CD4-positive, alpha-beta T cell treated with Interleukin-15 for 1 hour (primary cell): Measurements from ENCODE around the gene KRTAP4-7.
"Not testable (repeated sequence)": the region's sequence is repeated elsewhere in the genome, so short reads cannot be mapped to it uniquely, and the experiment has no call there.

Source experiments
- DNase-seq: peaks from one replicate; pipeline ENCODE4 v3.0.0-alpha.2; 2020

The KRTAP4-7 gene

DNA sequence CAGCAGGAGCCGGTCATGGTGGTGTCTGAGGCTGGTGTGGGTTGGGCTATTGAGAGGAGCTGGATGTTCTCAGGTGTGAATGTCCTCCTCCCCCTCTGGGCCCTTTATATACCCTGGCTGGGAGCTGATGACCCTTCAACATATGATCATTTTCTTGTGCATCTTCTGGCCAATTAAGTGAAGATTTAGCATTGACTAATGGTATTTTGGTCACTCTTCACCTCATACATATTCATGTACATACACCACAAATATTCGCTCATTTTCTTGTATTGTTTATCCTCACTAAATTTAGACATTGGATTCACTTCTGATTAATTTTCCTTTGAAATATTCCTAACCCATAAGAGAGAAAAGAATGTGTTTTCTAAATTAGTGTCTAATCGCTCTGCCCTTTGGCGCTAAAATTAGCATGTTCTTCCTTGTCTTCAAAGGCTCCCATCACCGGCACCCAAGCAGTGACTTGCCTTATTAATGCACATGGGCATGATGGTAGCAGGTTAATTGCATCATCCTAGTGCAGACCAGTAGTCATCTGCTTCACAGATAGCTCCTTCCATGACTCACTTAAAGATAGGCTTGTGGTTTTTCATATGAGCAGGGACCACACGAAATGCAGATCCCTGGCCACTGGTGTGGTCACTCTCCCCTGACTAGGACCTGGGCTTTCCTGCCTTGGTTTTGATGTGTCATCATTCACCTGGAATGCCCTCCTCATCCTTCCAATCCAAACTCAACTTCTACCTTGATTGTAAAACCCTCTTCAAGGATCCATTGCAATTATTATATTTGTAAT lies 17.9 kb upstream of the KRTAP4-7 start, which contains the start of gene KRTAP2-4:
Gene KRTAP2-4 (minus strand): TSS at position 51 of the 796 bp plus-strand sequence. CDS start 34 bp downstream, at position 17.
- DNase-seq = no peak

DNA sequence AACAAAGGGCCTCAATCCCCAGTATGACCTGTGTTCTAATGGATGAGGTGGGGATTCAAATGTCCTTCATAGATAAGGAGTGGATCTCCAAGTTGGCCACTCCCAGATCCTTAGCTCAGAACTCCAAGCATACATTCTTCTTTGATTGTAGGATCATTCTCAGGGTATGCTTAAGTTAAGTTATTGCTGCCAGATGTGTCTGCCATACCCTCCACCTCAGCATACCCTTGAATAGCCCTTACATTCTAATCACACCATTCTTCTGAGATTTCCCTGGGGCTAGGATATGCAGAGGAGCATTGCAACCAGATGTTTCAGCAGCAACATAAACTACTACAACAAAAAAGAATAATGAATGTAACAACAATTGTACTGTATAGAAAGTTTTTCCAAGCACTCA lies 16.7 kb upstream of the KRTAP4-7 start:
- DNase-seq = no peak

DNA sequence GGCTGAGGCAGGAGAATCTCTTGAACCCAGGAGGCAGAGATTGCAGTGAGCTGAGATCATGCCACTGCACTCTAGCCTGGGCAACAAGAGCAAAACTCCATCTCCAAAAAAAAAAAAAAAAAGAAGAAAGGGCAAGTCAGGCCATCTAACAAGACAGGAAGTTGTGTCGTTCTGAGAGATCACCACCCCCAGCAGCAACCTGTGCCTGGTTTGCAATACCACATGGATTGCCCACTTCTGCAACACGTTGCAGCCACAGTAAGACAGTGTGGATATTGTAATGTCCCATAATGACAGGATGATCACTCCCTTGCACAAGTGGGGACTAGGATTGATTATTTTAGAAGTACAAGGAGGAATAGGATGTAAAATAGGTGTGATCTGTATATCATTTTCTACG lies 14.9 kb upstream of the KRTAP4-7 start:
- DNase-seq = no peak

DNA sequence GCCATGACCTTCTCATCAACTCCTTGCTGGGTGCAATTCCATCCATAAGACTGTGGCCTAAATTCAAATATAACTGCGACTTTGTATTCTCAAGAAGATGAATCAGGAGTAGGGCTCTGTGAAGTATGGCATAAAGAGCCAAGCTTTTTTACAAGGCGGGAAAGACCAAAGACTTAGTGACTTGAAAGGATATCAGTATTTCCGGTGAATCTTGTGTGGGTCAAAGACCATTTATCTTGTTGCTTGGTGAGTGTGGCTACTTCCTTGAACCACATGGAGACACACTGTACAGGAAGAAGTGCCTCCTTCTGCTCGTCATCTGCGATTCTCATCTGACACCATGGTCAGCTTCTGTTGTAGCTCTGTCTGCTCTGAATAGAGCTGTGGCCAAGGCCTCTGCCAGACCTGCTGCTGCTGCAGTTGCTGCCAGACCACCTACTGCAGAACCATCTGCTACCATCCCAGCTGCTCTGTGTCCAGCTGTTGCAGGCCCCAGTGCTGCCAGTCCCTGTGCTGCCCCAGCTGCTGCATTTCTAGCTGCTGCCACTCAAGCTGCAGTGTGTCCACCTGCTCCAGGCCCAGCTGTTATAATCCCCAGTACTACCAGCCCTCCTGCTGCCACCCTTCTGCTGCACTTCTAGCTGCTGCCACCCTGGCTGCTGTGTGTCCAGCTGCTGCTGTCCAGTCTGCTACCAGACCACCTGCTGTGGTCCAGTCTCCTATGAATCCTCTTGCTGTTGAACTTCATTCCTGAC lies 12.2 kb upstream of the KRTAP4-7 start:
- DNase-seq = no peak

DNA sequence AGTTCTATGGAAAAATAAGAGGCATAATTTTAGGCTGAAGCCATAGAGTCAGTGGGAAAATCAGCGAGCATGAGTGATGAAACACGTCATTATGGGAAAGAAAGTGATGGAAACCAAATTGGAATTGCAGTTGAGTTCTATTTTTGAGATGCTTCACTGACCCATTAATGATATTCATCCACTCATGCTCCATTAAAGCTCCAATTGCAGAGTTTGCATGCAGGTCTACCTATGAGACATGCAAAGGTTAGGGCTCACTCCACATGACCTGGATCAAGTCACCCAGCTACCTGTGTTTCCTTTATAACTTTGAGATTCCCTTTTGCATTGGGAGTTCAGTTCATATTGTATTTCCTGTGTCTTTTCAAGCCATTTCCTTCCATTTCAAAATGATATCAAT lies 10.3 kb upstream of the KRTAP4-7 start:
- no peak for DNase-seq

DNA sequence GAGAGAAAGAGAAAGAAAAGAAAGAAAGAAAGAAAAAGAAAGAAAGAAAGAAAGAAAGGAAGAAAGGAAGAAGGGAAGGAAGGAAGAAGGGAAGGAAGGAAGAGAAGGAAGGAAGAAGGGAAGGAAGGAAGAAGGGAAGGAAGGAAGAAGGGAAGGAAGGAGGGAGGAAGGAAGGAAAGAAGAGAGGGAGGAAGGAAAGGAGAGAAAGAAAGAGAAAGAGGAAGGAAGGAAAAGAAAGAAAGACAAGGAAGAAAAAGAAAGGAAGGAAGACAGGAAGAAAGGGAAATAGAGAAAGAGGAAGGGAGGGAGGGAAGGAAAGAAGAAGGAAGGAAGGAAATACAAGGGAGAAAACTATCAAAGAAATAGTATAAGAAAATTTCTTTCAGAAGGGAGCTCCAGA lies 7.2 kb upstream of the KRTAP4-7 start:
- no peak for DNase-seq

DNA sequence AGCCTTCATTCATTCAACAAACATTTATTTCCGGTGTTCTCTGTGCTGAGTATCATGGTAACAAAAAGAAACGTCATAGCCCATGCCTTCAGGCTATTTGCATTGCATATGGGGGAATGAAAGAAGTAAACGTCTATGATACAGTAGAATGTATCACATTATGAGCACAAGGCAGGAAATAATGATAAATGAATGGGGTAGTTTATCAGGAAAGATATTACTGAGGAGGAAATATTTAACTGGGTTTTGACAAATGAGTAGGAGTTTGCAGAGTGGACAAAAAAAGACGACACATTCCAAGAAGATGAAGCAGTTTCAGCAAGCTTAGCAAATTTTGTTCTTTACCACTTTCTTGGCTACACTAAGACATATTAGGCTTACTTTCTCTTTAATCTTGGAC lies 1.3 kb upstream of the KRTAP4-7 start:
- DNase-seq = no peak

DNA sequence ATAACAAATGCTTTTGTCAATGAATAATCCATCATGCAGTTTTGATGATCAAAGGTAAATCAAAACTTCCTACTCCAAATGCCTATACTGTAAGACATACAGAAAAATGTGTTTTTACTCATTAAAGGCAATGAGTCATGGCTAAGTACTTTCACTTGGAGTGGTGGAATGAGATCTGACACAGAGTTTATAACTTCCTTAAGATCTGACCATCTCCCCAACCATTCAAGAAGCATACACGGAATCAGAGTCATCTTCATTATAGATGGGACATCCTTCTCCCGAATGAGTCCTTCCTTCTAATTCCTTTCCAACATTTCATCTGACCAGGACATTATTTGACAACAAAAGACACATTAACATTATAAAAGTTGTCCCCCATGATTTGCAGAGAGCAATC lies 523 bp upstream of the KRTAP4-7 start:
- not testable (repeated sequence) for DNase-seq

DNA sequence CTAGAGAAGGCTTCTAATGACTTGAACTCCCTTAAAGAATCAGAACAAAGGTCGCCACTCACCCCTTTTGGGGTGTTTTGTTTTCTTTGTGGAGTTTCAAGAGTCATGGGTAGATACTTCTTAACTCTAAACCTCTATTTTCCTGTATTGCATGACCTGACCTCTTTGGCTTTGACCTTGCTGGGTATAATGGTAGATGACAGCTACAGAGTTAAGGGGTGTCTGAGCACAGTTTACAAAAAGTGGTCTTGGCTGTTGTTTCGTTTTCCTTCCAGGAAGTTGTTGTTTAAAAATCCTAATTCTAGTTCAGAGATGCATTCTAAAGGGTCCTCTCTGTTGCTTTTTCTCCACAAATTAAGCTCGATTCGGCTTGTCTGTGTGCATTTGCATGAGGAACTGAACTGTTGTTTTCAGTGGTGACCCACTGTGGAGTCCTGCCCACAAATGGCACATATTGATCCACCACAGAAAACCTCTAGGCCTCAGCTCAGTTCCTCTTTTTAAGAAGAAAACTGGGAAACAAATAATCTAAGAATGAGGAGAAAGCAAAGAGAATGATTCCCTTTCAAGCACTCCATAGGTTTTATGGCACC lies 4.9 kb downstream of the KRTAP4-7 start:
- DNase-seq = not testable (repeated sequence)

DNA sequence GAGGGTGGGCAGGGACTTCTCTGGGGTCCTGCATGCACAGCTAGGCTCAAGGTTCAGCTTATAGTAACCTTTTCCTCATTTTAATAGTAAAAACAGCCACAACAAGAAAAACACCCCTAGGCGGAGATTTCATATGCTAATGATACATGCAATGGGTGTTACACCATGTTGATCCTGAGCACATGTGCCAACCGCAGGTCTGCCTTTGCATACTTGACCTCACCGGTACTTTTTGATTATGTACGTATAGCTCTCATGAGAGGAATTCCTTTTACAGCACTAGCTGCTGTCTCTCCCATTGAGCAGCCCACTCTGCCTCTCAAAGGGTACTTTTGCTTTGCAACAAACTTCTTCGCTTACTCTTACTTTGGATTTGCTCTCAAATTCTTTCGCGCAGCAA lies 12.1 kb downstream of the KRTAP4-7 start:
- DNase-seq = no peak

DNA sequence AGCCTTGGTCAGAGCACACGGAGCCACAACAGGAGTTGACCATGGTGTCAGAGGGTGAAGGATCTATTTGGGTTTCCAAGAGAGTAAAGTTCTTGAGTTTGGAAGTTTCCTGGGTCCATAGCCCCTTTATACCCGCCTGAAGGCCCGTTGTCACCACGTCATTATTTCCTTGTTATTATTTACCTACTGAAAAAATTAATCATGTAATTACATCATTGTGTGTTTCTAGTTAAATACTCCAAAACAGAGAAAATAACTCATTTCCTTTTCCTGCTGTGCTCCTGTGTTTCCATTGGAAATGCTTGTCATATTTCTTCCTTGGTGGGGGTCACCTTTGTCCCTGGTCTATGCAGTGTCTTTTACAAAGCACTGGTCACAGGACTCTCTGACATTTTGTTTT lies 14.1 kb downstream of the KRTAP4-7 start, which contains the start of gene KRTAP4-8:
Gene KRTAP4-8 (minus strand): TSS at position 101 of the 400 bp plus-strand sequence. CDS start 58 bp downstream, at position 43.
- DNase-seq = no peak

DNA sequence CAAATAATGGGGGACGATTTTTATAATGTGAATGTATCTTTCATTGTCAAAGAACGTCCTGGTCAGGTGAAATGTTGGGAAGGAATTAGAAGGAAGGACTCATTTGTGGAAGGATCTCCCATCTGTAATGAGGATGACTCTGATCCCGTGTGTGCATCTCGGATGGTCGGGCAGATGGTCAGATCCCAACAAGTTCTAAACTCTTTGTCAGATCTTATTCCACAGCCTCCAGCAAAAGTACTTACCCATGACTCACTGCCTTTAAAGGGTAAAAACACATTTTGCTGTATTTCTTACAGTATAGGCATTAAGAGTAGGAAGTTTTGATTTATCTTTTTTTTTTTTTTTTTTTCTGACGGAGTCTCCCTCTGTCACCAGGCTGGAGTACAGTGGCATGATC lies 14.5 kb downstream of the KRTAP4-7 start:
- no peak for DNase-seq

DNA sequence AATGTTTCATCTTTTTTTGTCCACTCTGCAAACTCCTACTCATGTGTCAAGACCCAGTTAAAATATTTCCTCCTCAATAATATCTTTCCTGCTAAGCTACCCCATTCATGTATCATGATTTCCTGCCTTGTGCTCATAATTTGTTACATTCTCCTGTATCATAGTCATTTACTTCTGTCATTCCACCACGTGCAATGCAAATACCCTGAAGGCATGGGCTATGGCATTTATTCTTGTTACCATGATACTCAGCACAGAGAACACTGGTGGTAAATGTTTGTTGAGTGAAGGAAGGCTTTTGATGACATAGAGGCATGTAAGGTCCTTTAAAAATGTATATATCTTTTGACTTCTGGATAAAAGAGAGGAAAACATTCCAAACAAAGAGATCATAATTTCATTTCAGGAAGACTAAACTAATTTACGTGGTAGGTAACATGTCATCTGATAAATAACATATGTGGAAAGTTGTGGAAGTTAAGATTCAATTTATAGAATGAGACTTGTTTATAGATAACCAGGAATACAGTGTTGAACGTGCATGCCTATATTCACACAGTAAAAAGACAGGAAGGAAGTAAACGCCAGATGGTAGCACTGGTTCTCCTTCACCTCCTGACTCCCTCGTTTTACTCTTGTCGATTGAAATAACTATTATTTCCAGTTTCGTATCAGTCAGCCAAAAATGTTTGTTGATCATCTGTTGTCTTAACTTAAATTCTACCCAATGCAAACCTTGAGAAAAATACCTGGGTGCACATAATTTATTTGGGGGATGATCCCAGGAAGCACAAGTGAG lies 15.9 kb downstream of the KRTAP4-7 start:
- not testable (repeated sequence) for DNase-seq

DNA sequence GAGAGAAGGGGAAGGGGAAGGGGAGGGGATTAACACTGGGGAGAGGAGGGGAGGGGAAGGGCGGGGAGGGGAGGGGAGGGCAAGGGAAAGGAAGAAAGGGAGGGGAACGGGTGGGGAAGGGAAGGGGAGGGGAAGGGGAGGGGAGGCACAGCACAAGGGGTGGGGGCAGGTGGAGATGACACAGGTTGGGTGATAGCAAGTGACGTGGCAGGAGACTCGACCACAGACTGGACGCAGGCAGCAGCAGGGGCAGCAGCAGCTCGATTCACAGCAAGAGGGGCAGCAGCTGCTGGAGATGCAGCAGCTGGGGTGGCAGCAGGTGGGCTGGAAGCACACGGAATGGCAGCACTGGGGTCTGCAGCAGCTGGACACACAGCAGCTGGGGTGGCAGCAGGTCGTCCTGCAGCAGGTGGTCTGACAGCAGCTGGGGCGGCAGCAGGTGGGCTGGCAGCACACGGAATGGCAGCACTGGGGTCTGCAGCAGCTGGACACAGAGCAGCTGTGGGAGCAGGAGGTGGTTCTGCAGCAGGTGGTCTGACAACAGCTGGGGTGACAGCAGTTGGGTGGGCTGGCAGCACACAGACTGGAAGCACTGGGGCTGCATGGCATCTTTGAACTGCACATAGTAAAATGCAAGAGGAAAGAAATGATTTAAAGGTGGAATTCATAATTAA lies 17.8 kb downstream of the KRTAP4-7 start, which contains the start of gene KRTAP4-16:
Gene KRTAP4-16 (minus strand): TSS at position 624 of the 674 bp plus-strand sequence. CDS start 0 bp downstream, at position 624.
- no peak for DNase-seq

DNA sequence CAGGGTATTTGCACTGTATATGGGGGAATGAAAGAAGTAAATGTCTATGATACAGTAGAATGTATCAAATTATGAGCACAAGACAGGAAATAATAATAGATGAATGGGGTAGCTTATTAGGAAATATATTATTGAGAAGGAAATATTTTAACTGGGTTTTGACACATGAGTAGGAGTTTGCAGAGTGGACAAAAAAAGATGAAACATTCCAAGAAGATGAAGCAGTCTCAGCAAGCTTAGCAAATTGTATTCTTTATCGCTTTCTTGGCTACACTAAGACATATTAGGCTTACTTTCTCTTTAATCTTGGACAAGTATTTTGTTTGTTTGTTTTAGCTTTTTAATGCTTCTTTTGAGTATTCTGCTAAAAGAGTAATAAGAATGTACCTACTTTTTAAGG lies 19.9 kb downstream of the KRTAP4-7 start:
- no peak for DNase-seq

DNA sequence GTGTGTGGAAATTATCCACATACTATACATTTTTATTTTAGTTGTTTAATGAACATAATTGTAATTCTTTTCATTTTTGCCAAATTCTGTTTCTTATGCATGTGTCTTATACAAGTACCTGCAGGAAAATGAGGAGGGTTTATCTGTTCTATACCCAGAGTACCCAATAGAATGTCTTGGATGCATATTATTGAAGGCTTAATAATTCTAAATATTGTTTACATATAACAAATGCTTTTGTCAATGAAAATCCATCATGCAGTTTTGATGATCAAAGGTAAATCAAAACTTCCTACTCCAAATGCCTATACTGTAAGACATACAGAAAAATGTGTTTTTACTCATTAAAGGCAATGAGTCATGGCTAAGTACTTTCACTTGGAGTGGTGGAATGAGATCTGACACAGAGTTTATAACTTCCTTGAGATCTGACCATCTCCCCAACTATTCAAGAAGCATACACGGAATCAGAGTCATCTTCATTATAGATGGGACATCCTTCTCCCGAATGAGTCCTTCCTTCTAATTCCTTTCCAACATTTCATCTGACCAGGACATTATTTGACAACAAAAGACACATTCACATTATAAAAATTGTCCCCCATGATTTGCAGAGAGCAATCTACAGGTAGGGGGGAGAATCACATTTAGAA lies 20.6 kb downstream of the KRTAP4-7 start:
- DNase-seq = not testable (repeated sequence)

DNA sequence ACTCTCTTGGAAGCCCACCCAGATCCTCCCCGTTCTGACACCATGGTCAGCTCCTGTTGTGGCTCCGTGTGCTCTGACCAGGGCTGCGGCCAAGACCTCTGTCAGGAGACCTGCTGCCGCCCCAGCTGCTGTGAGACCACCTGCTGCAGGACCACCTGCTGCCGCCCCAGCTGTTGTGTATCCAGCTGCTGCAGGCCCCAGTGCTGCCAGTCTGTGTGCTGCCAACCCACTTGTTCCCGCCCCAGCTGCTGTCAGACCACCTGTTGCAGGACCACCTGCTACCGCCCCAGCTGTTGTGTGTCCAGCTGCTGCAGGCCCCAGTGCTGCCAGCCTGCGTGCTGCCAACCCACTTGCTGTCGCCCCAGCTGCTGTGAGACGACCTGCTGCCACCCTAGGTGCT lies 21.4 kb downstream of the KRTAP4-7 start, which contains the start of gene KRTAP4-9:
Gene KRTAP4-9 (plus strand): TSS at position 43 of the 400 bp plus-strand sequence. CDS start 0 bp downstream, at position 43.
- DNase-seq = not testable (repeated sequence)

DNA sequence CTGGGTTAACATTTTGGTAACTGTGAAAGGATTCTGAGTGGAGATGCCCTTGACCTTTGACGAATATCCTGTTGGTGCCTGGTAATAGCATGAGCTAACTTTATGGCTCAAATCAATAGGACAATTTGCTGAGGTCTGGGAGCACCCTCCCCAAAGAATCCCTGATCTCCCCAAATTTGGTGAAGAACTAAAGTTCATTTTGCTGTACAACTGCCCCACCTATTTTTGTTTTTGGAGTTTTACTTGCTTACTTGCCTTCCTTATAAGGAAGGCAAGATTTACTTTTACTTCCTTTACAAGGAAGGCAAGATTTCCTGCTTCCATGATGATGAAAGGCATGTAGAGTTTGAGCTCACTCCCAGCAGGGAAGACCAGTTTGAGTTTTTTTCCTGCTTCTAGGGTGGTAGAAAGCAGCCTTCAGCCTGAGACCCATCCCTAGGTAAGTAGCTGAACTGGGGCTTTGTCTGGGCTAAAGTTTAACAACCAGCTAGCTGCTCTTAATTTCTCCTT lies 24.0 kb downstream of the KRTAP4-7 start:
- DNase-seq = no peak

DNA sequence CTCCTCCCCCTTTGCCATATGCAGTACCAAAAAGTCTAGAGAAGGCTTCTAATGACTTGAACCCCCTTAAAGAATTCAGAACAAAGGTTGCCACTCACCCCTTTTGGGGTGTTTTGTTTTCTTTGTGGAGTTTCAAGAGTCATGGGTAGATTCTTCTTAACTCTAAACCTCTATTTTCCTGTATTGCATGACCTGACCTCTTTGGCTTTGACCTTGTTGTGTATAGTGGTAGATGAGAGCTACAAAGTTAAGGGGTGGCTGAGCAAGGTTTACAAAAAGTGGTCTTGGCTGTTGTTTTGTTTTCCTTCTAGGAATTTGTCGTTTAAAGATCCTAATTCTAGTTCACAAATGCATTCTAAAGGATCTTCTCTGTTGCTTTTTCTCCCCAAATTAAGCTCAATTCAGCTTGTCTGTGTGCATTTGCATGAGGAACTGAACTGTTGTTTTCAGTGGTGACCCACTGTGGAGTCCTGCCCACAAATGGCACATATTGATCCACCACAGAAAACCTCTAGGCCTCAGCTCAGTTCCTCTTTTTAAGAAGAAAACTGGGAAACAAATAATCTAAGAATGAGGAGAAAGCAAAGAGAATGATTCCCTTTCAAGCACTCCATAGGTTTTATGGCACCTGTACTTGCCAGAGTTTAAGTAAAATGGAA lies 24.9 kb downstream of the KRTAP4-7 start:
- DNase-seq = not testable (repeated sequence)

DNA sequence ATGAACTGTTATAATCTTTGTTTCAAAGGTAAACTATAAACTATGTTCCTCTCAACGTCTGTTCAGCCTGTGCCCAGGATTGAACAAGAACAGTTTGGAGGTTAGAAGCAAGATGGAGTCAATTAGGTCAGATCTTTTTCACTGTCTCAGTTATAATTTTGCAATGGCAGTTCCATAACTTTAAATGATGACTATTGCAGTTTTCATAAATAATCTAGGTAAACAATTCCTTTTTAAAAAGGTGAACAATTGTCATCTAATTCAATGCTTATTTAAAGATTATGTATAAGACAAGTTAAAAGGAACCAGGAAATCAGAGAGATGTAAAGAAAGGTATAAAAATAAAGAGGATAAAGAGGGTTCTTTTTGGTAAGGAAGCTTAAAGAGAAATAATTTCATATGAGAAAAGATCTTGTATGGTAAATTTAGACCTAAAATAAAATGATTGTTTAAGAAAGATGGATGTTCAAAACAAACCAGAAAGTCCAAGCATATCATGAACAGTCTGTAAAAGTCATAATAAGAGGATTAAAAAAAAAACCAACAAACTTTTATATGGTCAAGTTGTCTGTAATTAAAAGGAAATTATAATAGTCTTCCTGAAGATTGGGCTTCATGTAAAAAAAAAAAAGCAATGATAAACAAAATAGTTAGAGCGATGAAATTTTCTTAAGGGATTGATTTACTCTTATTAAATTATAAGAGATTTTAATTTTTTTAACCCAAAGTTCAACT lies 27.4 kb downstream of the KRTAP4-7 start:
- DNase-seq = no peak
